Measurements from ENCODE around the gene NACC2.

The NACC2 gene

DNA sequence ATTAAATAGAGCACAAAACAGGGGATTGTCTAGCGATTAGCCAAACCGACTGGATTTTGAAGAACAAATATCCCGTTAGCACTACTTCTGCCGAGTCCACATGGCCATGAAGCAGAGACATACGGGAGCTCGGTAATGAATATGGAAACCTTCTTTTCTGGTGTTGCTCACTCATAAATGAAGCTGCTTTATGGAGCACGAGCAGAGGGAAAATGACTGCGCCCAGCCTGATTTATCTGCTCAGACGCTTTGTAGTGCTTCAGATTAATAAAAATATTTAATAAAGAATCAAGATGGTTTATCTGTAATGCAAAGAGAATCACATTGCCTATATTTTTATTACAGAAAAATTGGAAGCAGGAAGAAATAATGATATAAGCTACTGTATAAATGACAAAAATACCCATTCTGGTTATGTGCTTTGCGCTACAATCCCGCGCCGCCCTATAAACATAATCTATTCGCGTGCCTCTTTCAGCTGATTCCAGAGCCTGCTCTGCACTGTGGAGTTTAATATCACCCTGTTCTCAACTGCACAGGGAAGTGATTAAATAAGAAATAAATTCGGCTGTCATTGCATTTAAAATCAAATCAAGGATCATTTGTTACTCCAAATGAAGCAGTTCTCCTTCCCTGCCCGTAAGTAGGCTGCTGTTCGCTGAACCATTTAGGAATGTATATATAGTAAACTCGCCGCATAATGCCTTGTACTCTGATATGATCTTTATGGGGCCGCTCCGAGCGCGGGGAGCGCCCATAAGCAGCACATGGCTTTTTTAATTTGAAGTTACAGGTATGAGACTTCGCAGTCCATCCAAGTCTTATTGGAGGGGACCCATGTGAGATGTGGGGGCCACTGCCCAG, 111.6 kb downstream of the NACC2 start:
- H3K9me2 ChIP-seq (replicated peaks; ENCODE audit: insufficient read depth, low read length) = no peaks in the 10 kb centered on the region
- no peak overlapping the region for H3K4me3 ChIP-seq (ENCODE audit: low read length)
- no peak for DNase-seq
- H3K36me3 ChIP-seq (replicated peaks; ENCODE audit: insufficient read depth, low read length) = no peaks in the 10 kb centered on the region
- H2AFZ ChIP-seq (ENCODE audit: low read length) = no peak overlapping the region
- no peaks in the 10 kb centered on the region for H3K9me3 ChIP-seq (replicated peaks; ENCODE audit: insufficient read depth, low read length)
- H3K79me2 ChIP-seq (ENCODE audit: low read length) = no peaks in the 10 kb centered on the region
- TF ChIP-seq EZH2phosphoT487 (IDR thresholded peaks at IDR 0.05; ENCODE audit: low read length) (no peak), EZH2 (optimal IDR thresholded peaks at IDR 0.05; ENCODE audit: low read depth, low read length) (peak; percentile 33)
- TF ChIP-seq, protein P1, sequence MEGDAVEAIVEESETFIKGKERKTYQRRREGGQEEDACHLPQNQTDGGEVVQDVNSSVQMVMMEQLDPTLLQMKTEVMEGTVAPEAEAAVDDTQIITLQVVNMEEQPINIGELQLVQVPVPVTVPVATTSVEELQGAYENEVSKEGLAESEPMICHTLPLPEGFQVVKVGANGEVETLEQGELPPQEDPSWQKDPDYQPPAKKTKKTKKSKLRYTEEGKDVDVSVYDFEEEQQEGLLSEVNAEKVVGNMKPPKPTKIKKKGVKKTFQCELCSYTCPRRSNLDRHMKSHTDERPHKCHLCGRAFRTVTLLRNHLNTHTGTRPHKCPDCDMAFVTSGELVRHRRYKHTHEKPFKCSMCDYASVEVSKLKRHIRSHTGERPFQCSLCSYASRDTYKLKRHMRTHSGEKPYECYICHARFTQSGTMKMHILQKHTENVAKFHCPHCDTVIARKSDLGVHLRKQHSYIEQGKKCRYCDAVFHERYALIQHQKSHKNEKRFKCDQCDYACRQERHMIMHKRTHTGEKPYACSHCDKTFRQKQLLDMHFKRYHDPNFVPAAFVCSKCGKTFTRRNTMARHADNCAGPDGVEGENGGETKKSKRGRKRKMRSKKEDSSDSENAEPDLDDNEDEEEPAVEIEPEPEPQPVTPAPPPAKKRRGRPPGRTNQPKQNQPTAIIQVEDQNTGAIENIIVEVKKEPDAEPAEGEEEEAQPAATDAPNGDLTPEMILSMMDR (IDR thresholded peaks at IDR 0.05; ENCODE audit: low read length) = no peak
- no peak overlapping the region for H3K27ac ChIP-seq (ENCODE audit: low read length)
- H3F3A ChIP-seq (ENCODE audit: insufficient read depth, low read length) = no peaks in the 10 kb centered on the region
- H3K9ac ChIP-seq (ENCODE audit: low read length) = no peak overlapping the region
- H4K20me1 ChIP-seq (ENCODE audit: insufficient read depth, low read length) = no peaks in the 10 kb centered on the region
- peaks cover 92% of the 10 kb centered on the region for H3K27me3 ChIP-seq (replicated peaks; ENCODE audit: insufficient read depth, low read length)
- no peaks in the 10 kb centered on the region for H3K4me1 ChIP-seq (ENCODE audit: low read length)
- H3K4me2 ChIP-seq (ENCODE audit: low read depth, low read length) = no peak overlapping the region

DNA sequence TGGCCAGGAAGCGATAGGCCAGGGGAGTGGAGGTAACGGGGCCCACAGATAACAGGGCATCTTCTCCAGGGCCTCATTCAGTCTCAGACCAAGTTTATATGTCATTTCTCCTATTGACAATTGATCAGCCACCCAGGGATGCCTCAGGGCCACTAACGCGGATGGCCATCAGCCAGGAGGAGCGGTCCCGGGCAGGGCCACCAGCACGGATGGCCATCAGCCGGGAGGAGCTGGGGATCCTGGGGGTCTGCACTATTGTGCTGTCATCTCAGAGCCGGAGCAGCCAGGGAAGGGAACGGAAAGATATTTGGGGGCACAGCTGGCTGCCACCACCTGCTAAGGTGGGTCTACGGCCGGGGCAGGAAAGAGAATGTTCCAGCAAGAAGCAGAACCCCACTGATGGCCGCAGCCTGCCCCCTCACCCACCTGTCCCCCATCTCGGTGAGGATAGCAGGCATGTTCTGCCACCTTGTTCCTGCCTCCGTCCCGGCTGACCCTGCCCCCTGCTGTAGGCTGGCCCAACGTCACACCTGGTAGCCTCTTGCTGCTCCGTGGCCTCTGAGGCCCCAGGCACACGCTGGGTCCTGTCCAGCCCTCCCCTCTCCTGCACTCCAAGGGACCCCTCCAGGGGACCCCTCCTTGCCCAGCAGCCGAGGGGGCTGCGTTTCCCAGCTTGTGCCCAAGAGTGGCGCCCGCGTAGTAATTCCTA, 112.4 kb downstream of the NACC2 start:
- TF ChIP-seq, protein P1 (IDR thresholded peaks at IDR 0.05; ENCODE audit: low read length) = no peak
- TF ChIP-seq EZH2phosphoT487 (IDR thresholded peaks at IDR 0.05; ENCODE audit: low read length) (no peak), EZH2 (optimal IDR thresholded peaks at IDR 0.05; ENCODE audit: low read depth, low read length) (no peak)
- Histone ChIP-seq H2AFZ (ENCODE audit: low read length) (no peak overlapping the region), H3K4me1 (ENCODE audit: low read length) (no peaks in the 10 kb centered on the region), H3F3A (ENCODE audit: insufficient read depth, low read length) (no peaks in the 10 kb centered on the region), H3K4me3 (ENCODE audit: low read length) (no peak overlapping the region), H3K9ac (ENCODE audit: low read length) (no peak overlapping the region), H3K79me2 (ENCODE audit: low read length) (no peaks in the 10 kb centered on the region), H3K27ac (ENCODE audit: low read length) (no peak overlapping the region), H3K4me2 (ENCODE audit: low read depth, low read length) (no peak overlapping the region), H3K9me3 (replicated peaks; ENCODE audit: insufficient read depth, low read length) (no peaks in the 10 kb centered on the region), H3K9me2 (replicated peaks; ENCODE audit: insufficient read depth, low read length) (no peaks in the 10 kb centered on the region), H4K20me1 (ENCODE audit: insufficient read depth, low read length) (no peaks in the 10 kb centered on the region), H3K36me3 (replicated peaks; ENCODE audit: insufficient read depth, low read length) (no peaks in the 10 kb centered on the region), H3K27me3 (replicated peaks; ENCODE audit: insufficient read depth, low read length) (peaks cover 85% of the 10 kb centered on the region)
- no peak for DNase-seq

DNA sequence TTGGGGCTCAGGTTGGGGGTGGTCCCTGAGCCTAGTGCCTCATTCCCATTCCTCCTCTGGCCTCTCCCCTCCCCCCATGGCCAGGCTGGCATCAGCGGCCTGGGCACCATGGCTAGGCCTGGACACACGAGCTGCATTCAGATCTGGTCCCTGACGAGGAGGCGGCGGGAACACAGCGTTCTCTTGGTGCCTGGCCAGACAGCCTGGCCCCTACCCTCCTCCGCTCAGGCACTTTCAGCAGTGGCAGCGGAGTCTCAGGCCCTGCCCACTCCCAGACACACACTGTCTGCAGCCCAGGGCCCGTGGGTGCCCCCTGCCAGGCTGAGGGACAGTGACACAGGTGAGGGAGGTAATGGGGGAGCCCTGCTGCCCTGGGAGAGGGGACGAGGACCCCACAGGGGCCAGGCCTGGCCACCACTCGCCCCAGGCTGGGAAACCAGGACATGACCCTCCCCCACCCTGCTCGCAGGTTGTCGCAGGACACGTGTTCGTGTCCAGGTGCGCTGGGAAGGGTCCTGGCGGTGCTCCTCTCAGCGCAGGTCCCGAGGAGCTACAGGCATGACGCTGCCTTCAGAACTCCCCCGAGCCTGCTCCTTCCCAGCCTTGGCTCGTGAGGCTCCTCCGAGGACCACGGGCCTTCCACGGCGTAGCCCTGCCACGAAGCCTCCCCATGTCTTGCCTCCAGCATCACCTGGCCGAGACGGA, 114.0 kb downstream of the NACC2 start:
- H3K27me3 ChIP-seq (replicated peaks; ENCODE audit: insufficient read depth, low read length) = peaks cover 83% of the 10 kb centered on the region
- TF ChIP-seq EZH2 (optimal IDR thresholded peaks at IDR 0.05; ENCODE audit: low read depth, low read length) (no peak), EZH2phosphoT487 (IDR thresholded peaks at IDR 0.05; ENCODE audit: low read length) (no peak)
- TF ChIP-seq, protein P1 (IDR thresholded peaks at IDR 0.05; ENCODE audit: low read length) = no peak
- H3K4me3 ChIP-seq (ENCODE audit: low read length) = no peak overlapping the region
- H2AFZ ChIP-seq (ENCODE audit: low read length) = no peak overlapping the region
- H3K9me2 ChIP-seq (replicated peaks; ENCODE audit: insufficient read depth, low read length) = no peaks in the 10 kb centered on the region
- no peak for DNase-seq
- H3K9ac ChIP-seq (ENCODE audit: low read length) = no peak overlapping the region
- no peaks in the 10 kb centered on the region for H4K20me1 ChIP-seq (ENCODE audit: insufficient read depth, low read length)
- no peaks in the 10 kb centered on the region for H3K36me3 ChIP-seq (replicated peaks; ENCODE audit: insufficient read depth, low read length)
- no peaks in the 10 kb centered on the region for H3F3A ChIP-seq (ENCODE audit: insufficient read depth, low read length)
- no peaks in the 10 kb centered on the region for H3K9me3 ChIP-seq (replicated peaks; ENCODE audit: insufficient read depth, low read length)
- no peak overlapping the region for H3K4me2 ChIP-seq (ENCODE audit: low read depth, low read length)
- H3K79me2 ChIP-seq (ENCODE audit: low read length) = no peaks in the 10 kb centered on the region
- H3K4me1 ChIP-seq (ENCODE audit: low read length) = no peaks in the 10 kb centered on the region
- H3K27ac ChIP-seq (ENCODE audit: low read length) = no peak overlapping the region

Measured in MM.1S (cell line).